ENCODE results near the gene SEPTIN10.

The SEPTIN10 gene

DNA sequence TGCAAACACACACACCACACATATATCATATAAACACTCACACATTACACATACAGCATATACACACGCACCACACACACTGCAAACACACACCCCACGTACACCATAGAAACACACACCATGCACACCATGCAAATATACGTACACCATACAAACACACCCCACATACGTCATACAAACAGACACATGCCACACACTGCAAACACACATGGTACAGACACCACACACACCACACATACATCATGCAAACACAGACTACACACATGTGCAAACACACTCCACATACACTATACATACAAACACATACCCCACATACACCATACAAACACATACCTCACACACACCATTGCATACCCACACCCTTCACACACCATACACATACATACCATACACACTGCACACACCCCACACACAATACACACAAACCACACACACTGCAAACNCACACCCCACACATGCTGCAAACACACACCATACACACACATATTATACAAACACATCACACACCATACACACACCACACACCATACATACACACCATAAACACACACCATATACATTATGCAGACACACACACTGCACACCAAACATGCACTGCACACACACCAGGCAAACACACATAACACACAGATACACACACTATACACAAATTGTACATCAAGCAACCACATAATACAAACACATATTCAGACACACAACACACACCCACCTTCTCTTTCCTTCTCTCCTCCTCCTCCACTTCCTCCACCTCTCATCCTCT is 120.4 kb downstream of the SEPTIN10 start:
- no peak for DNase-seq
